ENCODE results near the gene DHCR24.
A peak's percentile ranks its signal among the peaks of the same experiment; 100 is the strongest.

DHCR24 gene

GRCh38 chr1:54819195-54819536 lies 67.8 kb downstream of the DHCR24 start:
- Histone ChIP-seq H3K4me1 (ENCODE audit: control insufficient read depth in 1 of 2, insufficient read depth in 2 of 2, low read length in 2 of 2) (no peaks in the 10 kb centered on the region), H3K9me3 (ENCODE audit: control insufficient read depth in 1 of 2, low read length in 2 of 2) (peaks cover 0 to 17% of the 10 kb centered on the region in 2 donors), H3K36me3 (ENCODE audit: control insufficient read depth in 1 of 2, insufficient read depth in 2 of 2, low read length in 2 of 2) (no peaks in the 10 kb centered on the region), H3K27ac (ENCODE audit: low read length) (no peak overlapping the region), H3K4me3 (ENCODE audit: low read depth in 1 of 2, low read length in 2 of 2) (no peak overlapping the region), H3K27me3 (ENCODE audit: low read depth, low read length) (no peaks in the 10 kb centered on the region)

- Histone ChIP-seq H3K9me3 (ENCODE audit: control insufficient read depth in 1 of 2, low read length in 2 of 2) (peaks cover 0 to 11% of the 10 kb centered on the region in 2 donors), H3K4me1 (ENCODE audit: control insufficient read depth in 1 of 2, insufficient read depth in 2 of 2, low read length in 2 of 2) (no peaks in the 10 kb centered on the region), H3K27me3 (ENCODE audit: low read depth, low read length) (no peaks in the 10 kb centered on the region), H3K36me3 (ENCODE audit: control insufficient read depth in 1 of 2, insufficient read depth in 2 of 2, low read length in 2 of 2) (no peaks in the 10 kb centered on the region), H3K27ac (ENCODE audit: low read length) (no peak overlapping the region), H3K4me3 (ENCODE audit: low read depth in 1 of 2, low read length in 2 of 2) (no peak overlapping the region)
These were observed 68.4 kb downstream of the DHCR24 start for GRCh38 chr1:54818461-54819194.

- Histone ChIP-seq H3K4me3 (ENCODE audit: low read depth in 1 of 2, low read length in 2 of 2) (no peak overlapping the region), H3K4me1 (ENCODE audit: control insufficient read depth in 1 of 2, insufficient read depth in 2 of 2, low read length in 2 of 2) (no peaks in the 10 kb centered on the region), H3K9me3 (ENCODE audit: control insufficient read depth in 1 of 2, low read length in 2 of 2) (no peaks in the 10 kb centered on the region), H3K27me3 (ENCODE audit: low read depth, low read length) (no peaks in the 10 kb centered on the region), H3K36me3 (ENCODE audit: control insufficient read depth in 1 of 2, insufficient read depth in 2 of 2, low read length in 2 of 2) (no peaks in the 10 kb centered on the region), H3K27ac (ENCODE audit: low read length) (no peak overlapping the region)
These were observed 70.0 kb downstream of the DHCR24 start for GRCh38 chr1:54816951-54817350.

GRCh38 chr1:54816130-54816529 lies 70.9 kb downstream of the DHCR24 start:
- Histone ChIP-seq H3K27me3 (ENCODE audit: low read depth, low read length) (no peaks in the 10 kb centered on the region), H3K4me3 (ENCODE audit: low read depth in 1 of 2, low read length in 2 of 2) (no peak overlapping the region), H3K27ac (ENCODE audit: low read length) (peak overlapping the region; percentile 60), H3K9me3 (ENCODE audit: control insufficient read depth in 1 of 2, low read length in 2 of 2) (no peaks in the 10 kb centered on the region), H3K36me3 (ENCODE audit: control insufficient read depth in 1 of 2, insufficient read depth in 2 of 2, low read length in 2 of 2) (no peaks in the 10 kb centered on the region), H3K4me1 (ENCODE audit: control insufficient read depth in 1 of 2, insufficient read depth in 2 of 2, low read length in 2 of 2) (no peaks in the 10 kb centered on the region)

- no peaks in the 10 kb centered on the region for H3K9me3 ChIP-seq (ENCODE audit: control insufficient read depth in 1 of 2, low read length in 2 of 2)
- H3K4me3 ChIP-seq (ENCODE audit: low read depth in 1 of 2, low read length in 2 of 2): no peak overlapping the region
- peak overlapping the region; percentile 60 for H3K27ac ChIP-seq (ENCODE audit: low read length)
- H3K36me3 ChIP-seq (ENCODE audit: control insufficient read depth in 1 of 2, insufficient read depth in 2 of 2, low read length in 2 of 2): no peaks in the 10 kb centered on the region
- H3K27me3 ChIP-seq (ENCODE audit: low read depth, low read length): no peaks in the 10 kb centered on the region
- H3K4me1 ChIP-seq (ENCODE audit: control insufficient read depth in 1 of 2, insufficient read depth in 2 of 2, low read length in 2 of 2): no peaks in the 10 kb centered on the region
These were observed 71.7 kb downstream of the DHCR24 start for GRCh38 chr1:54815086-54815876.

- Histone ChIP-seq H3K4me1 (ENCODE audit: control insufficient read depth in 1 of 2, insufficient read depth in 2 of 2, low read length in 2 of 2) (no peaks in the 10 kb centered on the region), H3K4me3 (ENCODE audit: low read depth in 1 of 2, low read length in 2 of 2) (no peak overlapping the region), H3K9me3 (ENCODE audit: control insufficient read depth in 1 of 2, low read length in 2 of 2) (no peaks in the 10 kb centered on the region), H3K27ac (ENCODE audit: low read length) (peak overlapping the region; percentile 39), H3K36me3 (ENCODE audit: control insufficient read depth in 1 of 2, insufficient read depth in 2 of 2, low read length in 2 of 2) (no peaks in the 10 kb centered on the region), H3K27me3 (ENCODE audit: low read depth, low read length) (no peaks in the 10 kb centered on the region)
These were observed 72.4 kb downstream of the DHCR24 start for GRCh38 chr1:54814571-54814970.

GRCh38 chr1:54814126-54814498 lies 72.9 kb downstream of the DHCR24 start:
- no peaks in the 10 kb centered on the region for H3K36me3 ChIP-seq (ENCODE audit: control insufficient read depth in 1 of 2, insufficient read depth in 2 of 2, low read length in 2 of 2)
- H3K27me3 ChIP-seq (ENCODE audit: low read depth, low read length): no peaks in the 10 kb centered on the region
- no peaks in the 10 kb centered on the region for H3K9me3 ChIP-seq (ENCODE audit: control insufficient read depth in 1 of 2, low read length in 2 of 2)
- peak overlapping the region; percentile 39 for H3K27ac ChIP-seq (ENCODE audit: low read length)
- no peaks in the 10 kb centered on the region for H3K4me1 ChIP-seq (ENCODE audit: control insufficient read depth in 1 of 2, insufficient read depth in 2 of 2, low read length in 2 of 2)
- H3K4me3 ChIP-seq (ENCODE audit: low read depth in 1 of 2, low read length in 2 of 2): no peak overlapping the region

- no peak overlapping the region for H3K27ac ChIP-seq (ENCODE audit: low read length)
- H3K4me3 ChIP-seq (ENCODE audit: low read depth in 1 of 2, low read length in 2 of 2): no peak overlapping the region
- no peaks in the 10 kb centered on the region for H3K36me3 ChIP-seq (ENCODE audit: control insufficient read depth in 1 of 2, insufficient read depth in 2 of 2, low read length in 2 of 2)
- no peaks in the 10 kb centered on the region for H3K4me1 ChIP-seq (ENCODE audit: control insufficient read depth in 1 of 2, insufficient read depth in 2 of 2, low read length in 2 of 2)
- no peaks in the 10 kb centered on the region for H3K27me3 ChIP-seq (ENCODE audit: low read depth, low read length)
- no peaks in the 10 kb centered on the region for H3K9me3 ChIP-seq (ENCODE audit: control insufficient read depth in 1 of 2, low read length in 2 of 2)
These were observed 73.4 kb downstream of the DHCR24 start for GRCh38 chr1:54813485-54814125.

- Histone ChIP-seq H3K9me3 (ENCODE audit: control insufficient read depth in 1 of 2, low read length in 2 of 2) (no peaks in the 10 kb centered on the region), H3K27ac (ENCODE audit: low read length) (no peak overlapping the region), H3K27me3 (ENCODE audit: low read depth, low read length) (no peaks in the 10 kb centered on the region), H3K4me1 (ENCODE audit: control insufficient read depth in 1 of 2, insufficient read depth in 2 of 2, low read length in 2 of 2) (no peaks in the 10 kb centered on the region), H3K36me3 (ENCODE audit: control insufficient read depth in 1 of 2, insufficient read depth in 2 of 2, low read length in 2 of 2) (no peaks in the 10 kb centered on the region), H3K4me3 (ENCODE audit: low read depth in 1 of 2, low read length in 2 of 2) (no peak overlapping the region)
These were observed 74.1 kb downstream of the DHCR24 start for GRCh38 chr1:54812801-54813484.

- Histone ChIP-seq H3K9me3 (ENCODE audit: control insufficient read depth in 1 of 2, low read length in 2 of 2) (no peaks in the 10 kb centered on the region), H3K27ac (ENCODE audit: low read length) (no peak overlapping the region), H3K27me3 (ENCODE audit: low read depth, low read length) (no peaks in the 10 kb centered on the region), H3K4me3 (ENCODE audit: low read depth in 1 of 2, low read length in 2 of 2) (no peak overlapping the region), H3K36me3 (ENCODE audit: control insufficient read depth in 1 of 2, insufficient read depth in 2 of 2, low read length in 2 of 2) (no peaks in the 10 kb centered on the region), H3K4me1 (ENCODE audit: control insufficient read depth in 1 of 2, insufficient read depth in 2 of 2, low read length in 2 of 2) (no peaks in the 10 kb centered on the region)
These were observed 75.0 kb downstream of the DHCR24 start for GRCh38 chr1:54811739-54812655.

Measured in muscle layer of duodenum (tissue), 2 donors.